NCI-H526 treated with DMSO at 0.1 percent for 48 hours (cell line): ENCODE measurements around the gene MRAP.
"Not testable (repeated sequence)": the region's sequence is repeated elsewhere in the genome, so short reads cannot be mapped to it uniquely, and the experiment has no call there.

Source experiments
- DNase-seq: peaks from one replicate; lab custom pipeline; 2025; lab: John Stamatoyannopoulos, UW

Gene MRAP

GRCh38 chr21:32300117-32300681 lies 1.5 kb downstream of the MRAP start:
- DNase-seq = no peak

GRCh38 chr21:32301596-32301995 lies 2.9 kb downstream of the MRAP start:
- DNase-seq = no peak

GRCh38 chr21:32302560-32302959 lies 3.9 kb downstream of the MRAP start:
- DNase-seq = no peak

GRCh38 chr21:32303385-32303784 lies 4.7 kb downstream of the MRAP start:
- DNase-seq = no peak

DNA sequence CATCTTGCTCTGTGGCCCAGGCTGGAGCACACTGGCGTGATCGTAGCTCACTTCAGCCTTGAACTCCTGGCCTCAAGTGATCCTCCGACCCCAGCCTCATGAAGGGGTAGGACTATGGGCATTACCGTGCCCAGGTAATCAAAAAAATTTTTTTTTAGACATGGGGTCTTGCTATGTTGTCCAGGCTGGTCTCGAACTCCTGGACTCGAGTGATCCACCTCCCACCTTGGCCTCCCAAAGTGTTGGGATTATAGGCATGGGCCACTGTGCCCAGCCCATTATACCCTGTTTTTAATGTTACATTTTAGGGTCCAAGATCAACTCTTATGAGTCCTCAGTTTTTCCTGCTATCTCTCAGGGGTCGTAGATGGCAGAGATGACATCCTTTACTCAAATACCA lies 6.3 kb downstream of the MRAP start:
- DNase-seq = no peak

DNA sequence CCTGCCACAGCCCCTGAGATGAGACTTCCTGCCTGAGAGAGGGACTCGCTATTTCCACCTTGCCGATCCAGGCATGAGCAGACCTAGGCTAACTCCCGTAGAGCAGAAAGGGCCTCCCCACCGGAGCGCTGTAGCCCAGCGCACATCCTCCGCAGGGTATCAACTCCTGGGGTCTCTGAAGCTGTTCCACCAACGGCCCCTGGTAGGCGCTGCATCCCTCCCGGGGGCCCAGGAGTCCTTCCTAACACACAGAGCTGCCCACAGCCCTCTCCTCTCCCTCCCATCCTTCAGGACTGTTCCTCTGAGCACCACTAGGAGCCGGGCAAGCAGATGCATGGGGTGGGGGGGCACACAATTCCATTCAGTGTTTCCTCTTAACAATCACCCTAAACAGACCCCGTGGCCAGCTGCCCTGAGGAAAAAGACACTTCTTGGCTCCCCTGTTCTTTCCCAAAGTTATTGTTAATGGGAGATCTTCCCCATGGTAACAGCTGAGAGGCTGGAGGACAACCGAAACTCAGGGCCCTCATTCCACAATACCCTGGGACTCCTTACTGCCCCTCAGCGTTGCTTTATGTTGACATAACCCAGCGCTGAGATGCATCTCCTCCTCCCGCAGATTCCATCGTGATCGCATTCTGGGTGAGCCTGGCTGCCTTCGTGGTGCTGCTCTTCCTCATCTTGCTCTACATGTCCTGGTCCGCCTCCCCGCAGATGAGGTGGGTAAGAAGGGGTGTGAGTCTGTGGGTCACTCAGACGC lies 7.5 kb downstream of the MRAP start:
- no peak for DNase-seq

DNA sequence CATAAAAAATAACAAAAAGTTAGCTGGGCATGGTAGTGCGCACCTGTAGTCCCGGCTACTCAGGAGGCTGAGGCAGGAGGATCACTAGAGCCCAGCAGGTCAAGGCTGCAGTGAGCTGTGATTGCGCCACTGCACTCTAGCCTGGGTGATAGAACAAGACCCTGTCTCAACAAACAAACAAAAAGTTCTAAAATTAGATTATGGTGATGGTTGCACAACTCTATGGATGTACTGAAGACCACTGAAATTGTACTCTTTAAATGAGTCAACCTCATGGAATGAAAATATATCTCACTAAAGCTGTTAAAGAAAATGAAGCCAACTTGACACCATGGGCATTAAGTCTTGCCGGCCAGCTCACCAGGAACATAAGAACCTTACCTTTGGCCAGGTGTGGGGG lies 9.1 kb downstream of the MRAP start:
- DNase-seq = no peak

GRCh38 chr21:32308696-32309095 lies 10.0 kb downstream of the MRAP start:
- DNase-seq = no peak

DNA sequence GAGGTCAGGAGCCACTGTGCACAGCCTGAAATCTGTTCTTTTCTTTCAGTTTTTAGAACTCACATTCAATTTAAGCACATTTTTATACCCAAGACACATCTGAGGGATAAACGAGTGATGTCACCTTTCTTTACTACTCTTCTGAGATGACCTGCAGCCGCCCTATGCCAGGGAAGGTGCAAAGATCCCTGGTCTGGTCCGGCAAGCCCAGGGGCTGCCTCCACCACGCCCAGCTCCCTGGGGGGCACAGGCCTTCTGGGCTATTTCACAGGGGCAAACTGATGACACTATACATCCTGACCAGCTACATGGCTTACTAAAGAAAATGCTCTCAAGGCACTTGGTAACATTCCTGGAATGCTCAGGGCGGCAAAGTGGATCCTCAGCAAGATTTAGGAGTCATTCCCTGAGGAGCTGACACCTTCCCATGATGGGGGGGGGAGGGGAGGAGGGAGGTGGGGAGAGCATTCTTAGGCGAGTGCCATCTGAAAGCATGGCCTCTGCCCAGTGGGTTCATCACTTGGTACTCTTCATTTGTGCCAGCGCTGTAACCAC lies 11.3 kb downstream of the MRAP start:
- no peak for DNase-seq

DNA sequence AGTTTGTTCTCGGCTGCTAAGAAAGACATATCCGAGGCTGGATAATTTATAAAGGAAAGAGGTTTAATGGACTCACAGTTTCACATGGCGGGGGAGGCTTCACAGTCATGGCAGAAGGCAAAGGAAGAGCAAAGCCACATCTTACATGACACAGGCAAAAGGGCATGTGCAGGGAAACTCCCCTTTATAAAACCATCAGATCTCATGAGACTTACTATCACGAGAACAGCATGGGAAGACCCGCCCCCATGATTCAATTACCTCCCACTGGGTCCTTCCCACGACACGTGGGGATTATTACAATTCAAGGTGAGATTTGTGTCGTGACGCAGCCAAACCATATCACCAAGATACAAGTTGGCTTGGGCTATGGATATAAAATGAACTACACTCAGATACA lies 12.3 kb downstream of the MRAP start:
- not testable (repeated sequence) for DNase-seq

- no peak for DNase-seq
Measured at GRCh38 chr21:32311621-32312020, 13.0 kb downstream of the MRAP start.

DNA sequence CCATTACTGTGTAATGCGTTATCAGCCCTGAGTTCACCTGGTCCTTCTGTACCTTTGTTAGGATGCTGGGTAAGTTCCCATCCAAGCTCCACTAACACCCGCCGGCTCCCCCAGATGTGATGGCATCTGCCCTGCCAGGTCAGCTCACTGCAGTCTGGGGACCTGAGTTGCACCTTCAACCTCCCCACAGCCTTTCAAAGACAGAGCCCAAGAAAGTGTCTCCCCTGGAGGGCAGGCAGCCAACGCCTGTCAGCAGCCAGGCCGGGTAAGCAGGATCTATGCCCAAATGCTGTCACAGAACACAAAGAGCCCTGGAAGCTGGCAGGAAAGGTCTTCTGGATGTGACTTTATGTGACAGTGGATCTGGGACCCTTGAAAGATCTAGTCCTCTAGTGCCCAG lies 13.7 kb downstream of the MRAP start:
- no peak for DNase-seq

DNA sequence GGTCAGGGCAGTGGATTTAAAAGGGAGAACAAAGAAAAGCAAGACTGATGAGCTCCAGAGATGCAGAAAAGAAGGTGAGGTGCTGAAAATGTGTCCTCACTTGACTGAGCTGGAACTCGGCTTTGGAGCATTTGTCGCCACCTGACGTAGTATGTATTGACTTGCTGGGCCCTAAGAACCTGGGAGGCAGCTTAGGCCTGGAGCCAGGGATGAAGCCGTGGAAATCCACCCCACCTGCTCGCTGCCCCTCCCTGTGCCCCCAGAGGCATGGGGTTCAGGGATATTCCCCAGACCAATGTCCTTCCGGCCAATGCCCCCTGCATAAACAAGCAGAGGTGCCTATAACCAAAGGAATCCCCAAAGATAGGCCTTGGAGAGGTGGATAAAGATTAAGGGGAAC lies 14.3 kb downstream of the MRAP start:
- no peak for DNase-seq

GRCh38 chr21:32314806-32315205 lies 16.2 kb downstream of the MRAP start:
- DNase-seq = no peak

DNA sequence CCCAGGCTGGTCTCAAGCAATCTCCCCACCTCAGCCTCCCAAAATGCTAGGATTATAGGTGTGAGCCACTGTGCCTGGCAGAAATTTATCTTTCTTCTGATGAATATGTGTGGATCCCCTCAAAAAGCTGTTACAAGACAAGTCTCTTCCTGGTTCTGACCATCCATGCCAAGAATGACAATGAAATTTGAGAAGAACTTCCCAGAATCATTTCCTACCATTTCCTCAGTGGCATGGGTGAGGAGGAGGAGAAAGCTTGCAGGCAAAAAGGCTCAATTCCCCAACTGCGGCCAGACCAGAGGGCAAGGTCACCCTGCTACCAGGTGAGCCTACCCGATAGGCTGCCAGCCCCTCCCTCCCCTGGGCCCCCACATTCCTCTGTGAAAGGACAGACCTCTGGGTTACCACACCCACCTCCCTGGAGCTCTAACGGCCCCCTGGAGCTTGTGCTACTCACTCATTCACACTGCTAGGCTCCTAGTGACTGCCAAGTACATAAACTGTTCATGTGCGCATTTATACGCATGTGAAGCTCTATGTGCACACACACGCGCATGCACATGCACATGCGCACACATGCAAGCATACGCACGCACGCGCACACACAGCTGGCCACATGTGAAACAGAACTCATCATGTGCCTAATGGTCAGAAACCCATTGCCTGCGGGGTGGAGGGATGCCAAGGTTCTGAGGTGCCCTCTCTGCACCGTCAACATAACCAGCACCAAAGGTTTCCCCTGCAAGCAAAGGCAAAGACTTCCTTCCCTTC lies 17.0 kb downstream of the MRAP start:
- no peak for DNase-seq

DNA sequence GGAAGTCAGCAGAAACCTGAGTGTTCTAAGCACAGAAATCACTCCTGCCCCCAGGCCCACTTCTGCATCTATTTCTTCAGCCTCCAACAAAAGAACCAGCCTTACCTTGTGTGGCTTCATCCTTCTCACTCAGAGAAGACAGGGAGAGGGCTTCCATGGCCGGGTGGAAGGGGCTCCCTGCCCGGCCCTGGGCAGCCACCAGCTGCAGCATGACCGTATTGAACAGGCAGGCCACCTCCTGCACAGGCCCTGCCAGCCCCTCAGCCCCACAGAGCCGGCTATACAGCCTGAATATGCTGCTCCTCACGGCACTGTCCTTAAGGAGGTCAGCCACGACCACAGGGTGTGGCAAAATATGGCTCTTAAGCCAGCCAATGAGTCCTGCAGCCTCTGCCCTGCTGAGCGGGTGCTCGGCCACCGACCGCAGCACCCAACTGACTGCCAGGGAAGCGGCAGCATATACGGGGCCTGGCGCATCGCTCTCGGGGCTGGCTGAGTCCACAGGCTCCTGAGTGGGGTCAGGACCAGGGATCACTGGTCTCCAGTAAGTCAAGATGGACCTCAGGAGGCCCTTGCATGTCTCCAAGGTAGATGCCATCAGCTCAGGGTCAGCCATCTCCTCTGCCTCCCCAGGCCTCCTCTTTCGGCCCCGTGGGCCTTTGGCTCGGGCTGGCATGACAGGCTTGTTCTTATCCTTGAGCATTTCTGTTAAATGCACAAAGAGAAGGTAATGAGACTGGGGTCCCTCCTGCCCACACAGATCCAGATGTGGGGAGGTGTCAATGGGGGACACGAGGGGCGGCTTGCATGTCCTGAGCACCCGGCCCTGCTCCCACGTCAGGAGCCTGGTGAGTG lies 17.9 kb downstream of the MRAP start:
- no peak for DNase-seq

GRCh38 chr21:32317726-32318125 lies 19.1 kb downstream of the MRAP start:
- no peak for DNase-seq

GRCh38 chr21:32319012-32319411 lies 20.4 kb downstream of the MRAP start:
- no peak for DNase-seq

- DNase-seq = no peak
Measured at GRCh38 chr21:32320059-32320458, 21.4 kb downstream of the MRAP start.

DNA sequence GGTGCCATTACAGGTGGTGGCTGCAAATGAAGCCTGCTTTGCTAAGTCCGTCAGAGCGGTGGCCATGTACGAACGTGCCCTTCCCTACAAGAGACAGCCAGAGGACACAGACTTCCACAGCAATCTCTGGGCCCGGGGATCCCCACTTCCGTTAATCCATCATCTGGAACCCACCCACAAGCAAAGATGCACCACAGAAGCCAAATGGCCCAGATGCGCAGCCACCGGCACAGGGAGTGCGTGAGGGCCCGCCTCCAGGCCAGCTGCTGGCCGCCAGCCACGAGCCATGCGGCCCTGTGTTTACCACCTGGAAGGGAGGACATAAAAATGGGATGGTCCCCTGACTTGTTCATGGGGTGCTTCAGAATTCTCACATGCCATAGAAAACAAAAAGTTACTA lies 22.1 kb downstream of the MRAP start:
- DNase-seq = no peak

- DNase-seq = no peak
Measured at GRCh38 chr21:32321480-32321879, 22.8 kb downstream of the MRAP start.

DNA sequence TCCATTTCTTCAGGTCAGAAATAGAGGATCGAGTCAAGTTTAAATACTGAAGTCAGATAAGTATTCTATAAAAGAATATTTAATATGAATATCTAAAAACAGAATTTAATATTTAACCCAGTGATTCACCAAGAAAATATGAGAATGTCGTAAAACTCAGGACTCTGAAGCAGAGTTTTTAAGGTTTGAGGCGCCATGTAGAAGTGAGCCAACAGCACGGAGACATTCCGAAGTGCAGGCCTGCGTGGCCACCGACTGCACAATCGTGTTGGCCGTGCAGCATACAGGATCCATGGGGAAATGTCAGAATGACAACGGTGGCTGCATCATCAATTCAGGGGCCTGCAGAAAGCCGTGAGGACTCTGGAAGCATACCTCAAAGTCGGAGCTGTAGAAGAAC lies 23.4 kb downstream of the MRAP start:
- DNase-seq = no peak
